HG03439 (cell line): ENCODE results near the gene CIT.

Source experiments
- ATAC-seq: cut with Tn5 transposase; IDR thresholded peaks from one replicate; pipeline ENCODE4 v1.9.1; 2021; ENCODE audit warnings: mild to moderate bottlenecking, moderate library complexity; ENCODE audit not compliant: unreplicated experiment

Gene CIT

GRCh38 chr12:119699199-119699760 is 177.8 kb downstream of the CIT start:
- no peak for ATAC-seq

- ATAC-seq = no peak
Observed at GRCh38 chr12:119696943-119697342, 180.2 kb downstream of the CIT start.

- ATAC-seq = no peak
Observed at GRCh38 chr12:119695034-119695433, 182.1 kb downstream of the CIT start.

GRCh38 chr12:119694111-119694510 is 183.0 kb downstream of the CIT start:
- no peak for ATAC-seq

GRCh38 chr12:119693511-119693910 is 183.6 kb downstream of the CIT start:
- ATAC-seq = no peak

- ATAC-seq = no peak
Observed at GRCh38 chr12:119692997-119693396, 184.1 kb downstream of the CIT start.

- no peak for ATAC-seq
Observed at GRCh38 chr12:119692410-119692809, 184.7 kb downstream of the CIT start.

- ATAC-seq = no peak
Observed at GRCh38 chr12:119691202-119691810, 185.8 kb downstream of the CIT start.

- ATAC-seq = no peak
Observed at GRCh38 chr12:119689935-119690500, 187.1 kb downstream of the CIT start.

- ATAC-seq = no peak
Observed at GRCh38 chr12:119687879-119688278, 189.2 kb downstream of the CIT start.

GRCh38 chr12:119687406-119687805 is 189.7 kb downstream of the CIT start:
- ATAC-seq = no peak

- ATAC-seq = no peak
Observed at GRCh38 chr12:119686776-119687175, 190.3 kb downstream of the CIT start.

GRCh38 chr12:119686355-119686754 is 190.8 kb downstream of the CIT start:
- ATAC-seq = no peak

- ATAC-seq = no peak
Observed at GRCh38 chr12:119685375-119685774, 191.7 kb downstream of the CIT start.

- ATAC-seq = no peak
Observed at GRCh38 chr12:119684711-119685369, 192.3 kb downstream of the CIT start.

- no peak for ATAC-seq
Observed at GRCh38 chr12:119683816-119684215, 193.3 kb downstream of the CIT start.

GRCh38 chr12:119683413-119683812 is 193.7 kb downstream of the CIT start:
- ATAC-seq = no peak

- no peak for ATAC-seq
Observed at GRCh38 chr12:119682639-119683252, 194.4 kb downstream of the CIT start.

GRCh38 chr12:119681728-119682638 is 195.1 kb downstream of the CIT start:
- ATAC-seq = no peak

- no peak for ATAC-seq
Observed at GRCh38 chr12:119681111-119681510, 196.0 kb downstream of the CIT start.

- no peak for ATAC-seq
Observed at GRCh38 chr12:119679490-119679889, 197.6 kb downstream of the CIT start.
